Caco-2 (cell line): ENCODE measurements around the gene C2orf81. TPM values are rescaled to one million over a fixed set of nuclear protein-coding genes. Genes with fewer than 3 reads are reported as not detected.

ENCODE experiments used
- BruUV-seq: library from RNA; stranded (reverse); fragments of 400-500 nt; replicated peaks from 2 replicates; lab custom pipeline; 2021; lab: Mats Ljungman, UMichigan
- CTCF ChIA-PET: fragments of 300-600 bp; sonication (Branson Sonifier 250); formaldehyde crosslinking; loops from one replicate; lab custom pipeline; 2022; ENCODE audit warnings: antibody characterized with exemption; lab: Charles Lee
- POLR2A ChIA-PET: fragments of 300-600 bp; sonication (Branson Sonifier 250); formaldehyde crosslinking; loops from one replicate; lab custom pipeline; 2022; ENCODE audit warnings: antibody characterized with exemption; lab: Charles Lee
- DNase-seq, 2 experiments: peaks; one replicate each; pipeline versions ENCODE4 v3.0.0 to v3.0.0-alpha.2; 2020 to 2022
- H3K27me3 ChIP-seq: replicated peaks from 2 replicates; pipeline ENCODE4 v1.6.0; 2011; ENCODE audit warnings: low read length; ENCODE audit not compliant: control insufficient read depth, insufficient read depth
- H3K36me3 ChIP-seq: 2 replicates; pipeline ENCODE4 v1.5.1; 2011; ENCODE audit warnings: low read length; ENCODE audit not compliant: control insufficient read depth, insufficient read depth
- H3K4me1 ChIP-seq: fragments of 250-450 bp; sonication (Bioruptor Pico); 2 replicates; pipeline ENCODE4 v1.5.1; 2020; ENCODE audit warnings: mild to moderate bottlenecking
- H3K4me3 ChIP-seq: 2 replicates; pipeline ENCODE4 v1.5.1; 2011; ENCODE audit warnings: low read depth, mild to moderate bottlenecking, control low read depth, low read length
- H3K9me3 ChIP-seq: fragments of 250-450 bp; sonication (Bioruptor Pico); 2 replicates; pipeline ENCODE4 v1.5.1; 2020; ENCODE audit warnings: mild to moderate bottlenecking, moderate library complexity
- H3K27ac Mint-ChIP-seq: one replicate; pipeline ENCODE4 v1.8.0; 2022; ENCODE audit warnings: mixed read lengths; ENCODE audit not compliant: unreplicated experiment
- H3K27me3 Mint-ChIP-seq: one replicate; pipeline ENCODE4 v1.8.0; 2022; ENCODE audit warnings: mixed read lengths; ENCODE audit not compliant: insufficient read depth, unreplicated experiment
- H3K36me3 Mint-ChIP-seq: one replicate; pipeline ENCODE4 v1.8.0; 2022; ENCODE audit warnings: mild to moderate bottlenecking, mixed read lengths; ENCODE audit not compliant: insufficient read depth, unreplicated experiment
- H3K4me1 Mint-ChIP-seq: one replicate; pipeline ENCODE4 v1.8.0; 2022; ENCODE audit warnings: low read depth, mixed read lengths; ENCODE audit not compliant: unreplicated experiment
- H3K4me3 Mint-ChIP-seq: one replicate; pipeline ENCODE4 v1.8.0; 2022; ENCODE audit warnings: mild to moderate bottlenecking, moderate library complexity, mixed read lengths; ENCODE audit not compliant: unreplicated experiment
- H3K9me3 Mint-ChIP-seq: one replicate; pipeline ENCODE4 v1.8.0; 2022; ENCODE audit warnings: mixed read lengths; ENCODE audit not compliant: unreplicated experiment
- intact Hi-C: fragments of 100-400 bp; cut with micrococcal nuclease; formaldehyde crosslinking; loops from one replicate; pipeline ENCODE4 v1.10.0; 2022; ENCODE audit not compliant: unreplicated experiment
- total RNA-seq: library from RNA; stranded (reverse); gene quantifications from 2 replicates; pipeline ENCODE4 v1.2.3, GENCODE V29; 2022
- TF ChIP-seq, protein P1 (sequence below), 2 experiments: fragments of 200-600 bp in 1 of 2; IDR thresholded peaks; 1 replicate in 1 of 2; 2 replicates in 1 of 2; pipeline versions ENCODE4 v1.5.1 to v1.8.0; 2011 to 2022; ENCODE audit warnings: antibody characterized with exemption in 1 of 2, control low read depth in 1 of 2, inconsistent platforms in 1 of 2, low read depth in 1 of 2, low read length in 1 of 2, mild to moderate bottlenecking in 1 of 2, moderate library complexity in 1 of 2; ENCODE audit not compliant: insufficient read depth in 1 of 2, severe bottlenecking in 1 of 2, unreplicated experiment in 1 of 2

Gene C2orf81
- total RNA-seq, 1 experiment from 2014 or later, result 0.84 TPM

DNA sequence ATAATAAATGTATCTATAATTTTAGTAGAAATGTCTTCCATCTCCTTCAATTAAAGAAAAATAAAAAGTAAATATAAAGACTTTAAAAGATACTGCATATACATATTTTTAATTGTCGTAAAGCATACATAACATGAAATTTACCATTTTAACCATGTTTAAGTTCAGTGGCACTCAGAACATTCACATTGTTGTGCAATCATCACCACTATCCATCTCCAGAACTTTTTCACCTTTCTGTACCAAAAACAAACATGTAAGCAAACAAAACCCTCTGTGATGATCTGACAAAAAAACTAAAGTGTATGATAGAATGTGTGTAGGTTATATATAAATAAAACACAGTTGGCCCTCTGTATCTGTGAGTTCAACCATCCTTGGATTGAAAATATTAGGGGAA is 27.9 kb downstream of the C2orf81 start:
- H3K36me3 ChIP-seq, result no peaks in the 10 kb centered on the region
- no peak overlapping the region for H3K27ac Mint-ChIP-seq
- intact Hi-C loops, result loop anchor here (2.0 to 5.0 kb wide), 2 partner anchors 127 to 141 kb away; no protein-coding TSS in a partner anchor
- TF ChIP-seq, protein P1, sequence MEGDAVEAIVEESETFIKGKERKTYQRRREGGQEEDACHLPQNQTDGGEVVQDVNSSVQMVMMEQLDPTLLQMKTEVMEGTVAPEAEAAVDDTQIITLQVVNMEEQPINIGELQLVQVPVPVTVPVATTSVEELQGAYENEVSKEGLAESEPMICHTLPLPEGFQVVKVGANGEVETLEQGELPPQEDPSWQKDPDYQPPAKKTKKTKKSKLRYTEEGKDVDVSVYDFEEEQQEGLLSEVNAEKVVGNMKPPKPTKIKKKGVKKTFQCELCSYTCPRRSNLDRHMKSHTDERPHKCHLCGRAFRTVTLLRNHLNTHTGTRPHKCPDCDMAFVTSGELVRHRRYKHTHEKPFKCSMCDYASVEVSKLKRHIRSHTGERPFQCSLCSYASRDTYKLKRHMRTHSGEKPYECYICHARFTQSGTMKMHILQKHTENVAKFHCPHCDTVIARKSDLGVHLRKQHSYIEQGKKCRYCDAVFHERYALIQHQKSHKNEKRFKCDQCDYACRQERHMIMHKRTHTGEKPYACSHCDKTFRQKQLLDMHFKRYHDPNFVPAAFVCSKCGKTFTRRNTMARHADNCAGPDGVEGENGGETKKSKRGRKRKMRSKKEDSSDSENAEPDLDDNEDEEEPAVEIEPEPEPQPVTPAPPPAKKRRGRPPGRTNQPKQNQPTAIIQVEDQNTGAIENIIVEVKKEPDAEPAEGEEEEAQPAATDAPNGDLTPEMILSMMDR (IDR thresholded peaks at IDR 0.05; ENCODE audit: insufficient read depth in 1 of 2, low read depth in 1 of 2, low read length in 1 of 2, severe bottlenecking in 1 of 2, unreplicated experiment in 1 of 2), result no peak
- no TSS peak for BruUV-seq
- DNase-seq, result no peak
- H3K4me1 Mint-ChIP-seq, result peaks cover 6% of the 10 kb centered on the region
- ChIA-PET POLR2A (no interaction called here), CTCF (no interaction called here)
- no peaks in the 10 kb centered on the region for H3K9me3 ChIP-seq
- H3K4me3 ChIP-seq, result no peak overlapping the region
- no peaks in the 10 kb centered on the region for H3K36me3 Mint-ChIP-seq
- peaks cover 3% of the 10 kb centered on the region for H3K27me3 Mint-ChIP-seq
- no peak overlapping the region for H3K4me3 Mint-ChIP-seq
- H3K27me3 ChIP-seq, result no peaks in the 10 kb centered on the region
- H3K4me1 ChIP-seq, result peaks cover 7% of the 10 kb centered on the region; the same call in 1 of the 2 replicates
- no peaks in the 10 kb centered on the region for H3K9me3 Mint-ChIP-seq

DNA sequence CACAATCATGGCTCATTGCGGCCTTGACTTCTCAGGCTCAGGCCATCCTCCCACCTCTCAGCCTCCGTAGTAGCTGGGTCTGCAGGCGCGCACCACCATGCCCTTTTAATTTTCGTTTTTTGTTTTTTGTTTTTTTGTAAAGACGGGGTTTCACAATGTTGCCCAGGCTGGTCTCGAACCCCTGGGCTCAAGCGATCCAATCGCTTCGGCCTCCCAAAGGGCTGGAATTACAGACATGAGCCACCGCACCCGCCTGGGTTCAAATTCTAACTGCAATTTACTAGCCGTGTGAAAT is 29.0 kb downstream of the C2orf81 start:
- H3K27me3 Mint-ChIP-seq, result peaks cover 3% of the 10 kb centered on the region
- no TSS peak for BruUV-seq
- intact Hi-C loops, result loop anchor here (2.0 to 5.0 kb wide), 2 partner anchors 126 to 140 kb away; no protein-coding TSS in a partner anchor
- H3K4me1 Mint-ChIP-seq, result peaks cover 6% of the 10 kb centered on the region
- no peaks in the 10 kb centered on the region; the same call in 1 of the 2 replicates for H3K36me3 ChIP-seq
- CTCF ChIA-PET, result interaction anchor here (1.0 to 2.0 kb wide), 8 partner anchors 10 to 272 kb away, joined by 3 to 17 read pairs (median 4); partner anchors contain the start of genes C2orf81, DCTN1, WBP1 and WDR54
- peak overlapping the region; percentile 81 for H3K4me3 Mint-ChIP-seq
- no peak for DNase-seq
- peaks cover 7% of the 10 kb centered on the region; the same call in 1 of the 2 replicates for H3K4me1 ChIP-seq
- H3K27me3 ChIP-seq, result no peaks in the 10 kb centered on the region
- TF ChIP-seq, protein P1 (IDR thresholded peaks at IDR 0.05; ENCODE audit: insufficient read depth in 1 of 2, low read depth in 1 of 2, low read length in 1 of 2, severe bottlenecking in 1 of 2, unreplicated experiment in 1 of 2), result no peak
- no peak overlapping the region for H3K27ac Mint-ChIP-seq
- POLR2A ChIA-PET, result interaction anchor here (0.7 to 1.3 kb wide), 3 partner anchors 9 to 564 kb away, joined by 3 to 6 read pairs (median 4); partner anchors contain the start of gene STAMBP
- H3K4me3 ChIP-seq, result peak overlapping the region; percentile 19; the same call in 1 of the 2 replicates
- no peaks in the 10 kb centered on the region for H3K36me3 Mint-ChIP-seq
- H3K9me3 ChIP-seq, result no peaks in the 10 kb centered on the region
- H3K9me3 Mint-ChIP-seq, result no peaks in the 10 kb centered on the region

DNA sequence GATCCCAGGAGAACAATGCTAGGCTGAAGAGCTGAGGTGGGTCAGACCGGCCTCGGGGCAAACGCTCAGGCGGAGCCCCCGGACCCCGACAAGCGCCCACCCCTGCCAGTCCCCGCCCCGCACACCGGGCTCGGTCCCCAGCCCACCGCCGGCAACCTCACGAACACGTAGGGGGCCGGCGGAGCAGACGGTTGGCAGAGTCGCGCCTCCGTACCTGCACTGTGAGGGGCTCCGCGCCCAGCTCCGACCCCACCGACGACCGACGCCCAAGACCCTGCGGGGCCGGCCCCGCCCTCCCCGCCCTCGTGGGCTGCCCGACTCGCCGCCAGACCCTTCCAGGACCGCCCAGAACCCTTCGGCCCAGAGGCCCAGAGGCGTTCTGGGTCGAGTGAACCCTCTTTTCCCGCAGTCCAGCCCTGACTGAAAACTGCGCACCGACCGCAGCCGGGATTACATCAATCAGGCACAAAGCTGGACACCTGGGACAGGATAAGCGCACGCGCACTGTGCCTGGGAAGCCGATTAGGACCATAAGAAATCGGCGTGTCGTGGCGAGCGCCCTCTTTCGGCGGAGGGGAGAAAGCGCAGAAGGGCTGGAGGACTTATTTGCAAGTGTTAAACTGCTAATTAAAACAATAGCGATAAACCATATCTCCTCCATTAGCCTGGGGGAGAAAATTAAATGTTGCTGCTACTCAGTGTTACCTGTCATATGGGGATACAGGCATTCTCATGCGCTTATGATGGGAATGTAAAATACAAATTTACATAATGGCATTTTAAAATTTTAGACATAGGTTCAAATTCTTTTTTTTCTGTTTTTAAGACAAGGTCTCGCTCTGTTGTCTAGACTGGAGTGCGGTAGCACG is 29.6 kb downstream of the C2orf81 start:
- Histone ChIP-seq H3K4me3 (peak overlapping the region; percentile 77), H3K36me3 (no peaks in the 10 kb centered on the region; the same call in 1 of the 2 replicates), H3K9me3 (no peaks in the 10 kb centered on the region), H3K27me3 (no peaks in the 10 kb centered on the region), H3K4me1 (peaks cover 7% of the 10 kb centered on the region; the same call in 1 of the 2 replicates)
- Mint-ChIP-seq H3K27ac (peak overlapping the region; percentile 92), H3K27me3 (peaks cover 3% of the 10 kb centered on the region), H3K9me3 (no peaks in the 10 kb centered on the region), H3K4me3 (peak overlapping the region; percentile 81), H3K4me1 (peaks cover 6% of the 10 kb centered on the region), H3K36me3 (no peaks in the 10 kb centered on the region)
- CTCF ChIA-PET, result interaction anchor here (0.6 to 2.0 kb wide), 21 partner anchors 8 to 1134 kb away, joined by 3 to 17 read pairs (median 4); partner anchors contain the start of genes C2orf81, DCTN1, MOB1A and WBP1
- intact Hi-C loops, result loop anchor here (2.0 to 5.0 kb wide), 2 partner anchors 125 to 140 kb away; no protein-coding TSS in a partner anchor
- POLR2A ChIA-PET, result interaction anchor here (0.7 to 1.3 kb wide), 5 partner anchors 9 to 563 kb away, joined by 3 to 7 read pairs (median 5); partner anchors contain the start of gene STAMBP
- TF ChIP-seq, protein P1 (IDR thresholded peaks at IDR 0.05; ENCODE audit: insufficient read depth in 1 of 2, low read depth in 1 of 2, low read length in 1 of 2, severe bottlenecking in 1 of 2, unreplicated experiment in 1 of 2), result peak; percentile 95
- peak; percentile 90 to 94 for DNase-seq
- BruUV-seq, result no TSS peak
